Activated CD8-positive, alpha-beta T cell treated with anti-CD3 and anti-CD28 coated beads for 36 hours (primary cell): Measurements from ENCODE around the gene NLRX1. TPM values are rescaled to one million over a fixed set of nuclear protein-coding genes. Genes with fewer than 3 reads are reported as not detected.
"Not testable (repeated sequence)": the region's sequence is repeated elsewhere in the genome, so short reads cannot be mapped to it uniquely, and the experiment has no call there.

Source experiments
- ATAC-seq: fragments of 200-7000 bp; cut with Tn5 transposase; one replicate; pipeline ENCODE4 v1.10.0; 2021; ENCODE audit warnings: mild to moderate bottlenecking, moderate library complexity
- CTCF ChIA-PET: fragments of 350-600 bp; sonication (Branson Sonifier 250); formaldehyde crosslinking; loops from one replicate; lab custom pipeline; 2021; ENCODE audit warnings: antibody characterized with exemption; lab: Charles Lee
- POLR2A ChIA-PET: fragments of 350-600 bp; sonication (Branson Sonifier 250); formaldehyde crosslinking; loops from one replicate; lab custom pipeline; 2021; ENCODE audit warnings: antibody characterized with exemption; lab: Charles Lee
- DNase-seq: peaks from one replicate; pipeline ENCODE4 v3.0.0-alpha.2; 2020
- H3K27ac Mint-ChIP-seq: one replicate; pipeline ENCODE4 v1.8.0; 2021; ENCODE audit warnings: mild to moderate bottlenecking, mixed read lengths
- H3K27me3 Mint-ChIP-seq: one replicate; pipeline ENCODE4 v1.8.0; 2021; ENCODE audit warnings: mixed read lengths
- H3K36me3 Mint-ChIP-seq: one replicate; pipeline ENCODE4 v1.8.0; 2021; ENCODE audit warnings: low read depth, mixed read lengths
- H3K4me1 Mint-ChIP-seq: one replicate; pipeline ENCODE4 v1.8.0; 2021; ENCODE audit warnings: low read depth, mixed read lengths
- H3K4me3 Mint-ChIP-seq: one replicate; pipeline ENCODE4 v1.8.0; 2021; ENCODE audit warnings: mild to moderate bottlenecking, moderate library complexity, mixed read lengths
- H3K9me3 Mint-ChIP-seq: one replicate; pipeline ENCODE4 v1.8.0; 2021; ENCODE audit warnings: mixed read lengths
- intact Hi-C: fragments of 100-400 bp; cut with micrococcal nuclease; formaldehyde crosslinking; loops from one replicate; pipeline ENCODE4 v1.10.0; 2022
- total RNA-seq, 2 experiments: library from RNA; stranded (reverse); gene quantifications; one replicate each; pipeline ENCODE4 v1.2.3, GENCODE V29; 2021
- TF ChIP-seq, protein P1 (sequence below): fragments of 200-600 bp; IDR thresholded peaks from one replicate; pipeline ENCODE4 v1.8.0; 2022; ENCODE audit warnings: antibody characterized with exemption, mild to moderate bottlenecking

The NLRX1 gene
- total RNA-seq, 2 experiments from 2014 or later, result 20.1 to 21.3 TPM

DNA sequence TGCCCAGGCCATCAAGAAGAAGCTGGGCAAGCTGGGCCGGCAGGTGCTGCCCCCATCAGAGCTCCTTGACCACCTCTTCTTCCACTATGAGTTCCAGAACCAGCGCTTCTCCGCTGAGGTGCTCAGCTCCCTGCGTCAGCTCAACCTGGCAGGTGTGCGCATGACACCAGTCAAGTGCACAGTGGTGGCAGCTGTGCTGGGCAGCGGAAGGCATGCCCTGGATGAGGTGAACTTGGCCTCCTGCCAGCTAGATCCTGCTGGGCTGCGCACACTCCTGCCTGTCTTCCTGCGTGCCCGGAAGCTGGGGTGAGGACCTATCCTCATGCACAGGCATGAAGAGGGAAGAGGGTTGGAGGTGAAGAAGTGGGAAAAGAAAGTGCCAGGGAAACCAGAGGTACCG, 11.5 kb downstream of the NLRX1 start:
- POLR2A ChIA-PET, result interaction anchor here (1.1 kb wide), 1 partner anchor 10 kb away, joined by 3 read pairs; no protein-coding TSS in a partner anchor
- TF ChIP-seq, protein P1, sequence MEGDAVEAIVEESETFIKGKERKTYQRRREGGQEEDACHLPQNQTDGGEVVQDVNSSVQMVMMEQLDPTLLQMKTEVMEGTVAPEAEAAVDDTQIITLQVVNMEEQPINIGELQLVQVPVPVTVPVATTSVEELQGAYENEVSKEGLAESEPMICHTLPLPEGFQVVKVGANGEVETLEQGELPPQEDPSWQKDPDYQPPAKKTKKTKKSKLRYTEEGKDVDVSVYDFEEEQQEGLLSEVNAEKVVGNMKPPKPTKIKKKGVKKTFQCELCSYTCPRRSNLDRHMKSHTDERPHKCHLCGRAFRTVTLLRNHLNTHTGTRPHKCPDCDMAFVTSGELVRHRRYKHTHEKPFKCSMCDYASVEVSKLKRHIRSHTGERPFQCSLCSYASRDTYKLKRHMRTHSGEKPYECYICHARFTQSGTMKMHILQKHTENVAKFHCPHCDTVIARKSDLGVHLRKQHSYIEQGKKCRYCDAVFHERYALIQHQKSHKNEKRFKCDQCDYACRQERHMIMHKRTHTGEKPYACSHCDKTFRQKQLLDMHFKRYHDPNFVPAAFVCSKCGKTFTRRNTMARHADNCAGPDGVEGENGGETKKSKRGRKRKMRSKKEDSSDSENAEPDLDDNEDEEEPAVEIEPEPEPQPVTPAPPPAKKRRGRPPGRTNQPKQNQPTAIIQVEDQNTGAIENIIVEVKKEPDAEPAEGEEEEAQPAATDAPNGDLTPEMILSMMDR, result no peak

DNA sequence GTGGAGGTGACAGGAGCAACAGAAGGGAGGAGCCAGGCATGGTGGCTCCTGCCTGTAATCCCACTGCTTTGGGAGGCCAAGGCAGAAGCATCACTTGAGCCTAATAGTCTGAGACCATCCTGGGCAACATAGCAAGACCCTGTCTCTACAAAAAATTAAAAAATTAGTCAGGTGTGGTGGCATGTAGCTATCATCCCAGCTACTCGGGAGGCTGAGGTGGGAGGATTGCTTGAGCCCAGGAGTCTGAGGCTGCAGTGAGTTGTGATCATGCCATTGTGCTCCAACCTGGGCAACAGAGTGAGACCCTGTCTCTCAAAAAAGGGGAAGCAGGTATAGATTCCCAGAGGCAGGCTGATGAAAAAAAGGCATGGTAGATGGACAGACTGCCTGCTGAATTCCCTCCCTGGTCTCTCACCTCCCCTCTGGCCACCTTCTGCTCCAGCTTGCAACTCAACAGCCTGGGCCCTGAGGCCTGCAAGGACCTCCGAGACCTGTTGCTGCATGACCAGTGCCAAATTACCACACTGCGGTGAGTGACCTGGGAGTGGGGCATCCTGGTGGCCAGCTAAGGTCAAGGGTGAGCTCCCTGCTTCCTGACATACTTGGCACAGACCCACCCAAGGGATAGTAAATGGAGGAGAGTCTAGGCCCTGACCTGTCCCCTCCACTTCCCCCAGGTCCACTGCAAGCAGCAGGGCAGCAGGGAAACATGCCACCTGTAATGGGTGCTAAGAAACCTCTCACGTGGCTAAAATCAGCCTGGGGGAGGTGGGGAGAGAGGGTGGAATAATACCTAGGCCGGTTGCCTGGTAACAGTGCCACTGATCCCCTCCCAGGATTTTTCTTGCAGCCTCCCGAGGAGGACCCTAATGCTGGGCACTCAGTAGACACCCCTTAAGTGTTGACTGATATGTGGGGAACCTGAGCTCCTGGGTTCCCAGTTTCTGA, 12.5 kb downstream of the NLRX1 start:
- H3K4me1 Mint-ChIP-seq, result peaks cover 9% of the 10 kb centered on the region
- no peak for DNase-seq
- no peaks in the 10 kb centered on the region for H3K9me3 Mint-ChIP-seq
- no peak for ATAC-seq
- H3K4me3 Mint-ChIP-seq, result no peak overlapping the region
- peaks cover 9% of the 10 kb centered on the region for H3K36me3 Mint-ChIP-seq
- TF ChIP-seq, protein P1, result no peak
- no peak overlapping the region for H3K27ac Mint-ChIP-seq
- no peaks in the 10 kb centered on the region for H3K27me3 Mint-ChIP-seq
- CTCF ChIA-PET, result no interaction called here
- POLR2A ChIA-PET, result interaction anchor here (1.0 to 1.8 kb wide), 2 partner anchors 12 to 86 kb away, joined by 4 to 5 read pairs; partner anchors contain the start of gene NLRX1
- intact Hi-C loops, result no loop called here

More for the DNA sequence above, 11.5 kb downstream of the NLRX1 start:
- peaks cover 16% of the 10 kb centered on the region for H3K36me3 Mint-ChIP-seq
- no peaks in the 10 kb centered on the region for H3K27me3 Mint-ChIP-seq
- ATAC-seq (no peak), DNase-seq (no peak)
- intact Hi-C loops, result no loop called here
- peaks cover 15% of the 10 kb centered on the region for H3K4me1 Mint-ChIP-seq
- H3K9me3 Mint-ChIP-seq, result no peaks in the 10 kb centered on the region
- H3K4me3 Mint-ChIP-seq, result no peak overlapping the region
- no peak overlapping the region for H3K27ac Mint-ChIP-seq
- CTCF ChIA-PET, result interaction anchor here (0.6 to 1.5 kb wide), 2 partner anchors 11 to 17 kb away, joined by 3 to 6 read pairs; no protein-coding TSS in a partner anchor

DNA sequence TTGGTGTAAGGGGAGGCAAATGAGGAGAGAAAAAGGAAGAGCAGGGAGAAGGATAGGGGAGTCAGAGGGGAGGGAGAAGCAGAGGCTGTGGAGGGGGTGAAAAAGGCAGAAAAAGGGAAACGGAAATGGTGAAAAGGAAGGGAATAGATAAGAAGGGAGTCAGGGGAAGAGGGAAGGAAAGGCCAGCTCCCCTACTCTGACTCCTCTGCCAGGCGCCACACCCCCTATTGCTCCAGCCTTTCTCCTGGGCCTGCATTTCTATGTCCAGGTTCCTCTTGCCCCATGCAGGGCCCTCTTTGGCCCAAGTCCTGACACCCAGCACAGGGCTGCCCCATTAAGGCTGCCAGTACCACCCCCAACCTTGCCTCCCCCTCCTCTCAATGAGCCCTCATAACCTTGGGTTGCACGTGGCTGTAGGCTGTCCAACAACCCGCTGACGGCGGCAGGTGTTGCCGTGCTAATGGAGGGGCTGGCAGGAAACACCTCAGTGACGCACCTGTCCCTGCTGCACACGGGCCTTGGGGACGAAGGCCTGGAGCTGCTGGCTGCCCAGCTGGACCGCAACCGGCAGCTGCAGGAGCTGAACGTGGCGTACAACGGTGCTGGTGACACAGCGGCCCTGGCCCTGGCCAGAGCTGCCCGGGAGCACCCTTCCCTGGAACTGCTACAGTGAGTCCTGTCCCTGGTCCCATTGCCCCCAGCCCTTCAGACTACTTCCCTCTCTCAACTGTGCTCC, 13.3 kb downstream of the NLRX1 start:
- H3K27ac Mint-ChIP-seq, result no peak overlapping the region
- ChIA-PET POLR2A (interaction anchor here (1.0 to 1.8 kb wide), 3 partner anchors 13 to 87 kb away, joined by 3 to 5 read pairs (median 4); partner anchors contain the start of gene NLRX1), CTCF (interaction anchor here (1.5 to 1.6 kb wide), 4 partner anchors 13 to 31 kb away, joined by 4 to 6 read pairs (median 5); partner anchors contain the start of genes CBL and NLRX1)
- H3K4me1 Mint-ChIP-seq, result peaks cover 9% of the 10 kb centered on the region
- ATAC-seq (no peak), DNase-seq (no peak)
- H3K27me3 Mint-ChIP-seq, result no peaks in the 10 kb centered on the region
- no peaks in the 10 kb centered on the region for H3K9me3 Mint-ChIP-seq
- TF ChIP-seq, protein P1, result no peak
- H3K4me3 Mint-ChIP-seq, result no peak overlapping the region
- H3K36me3 Mint-ChIP-seq, result peaks cover 9% of the 10 kb centered on the region
- intact Hi-C loops, result no loop called here

DNA sequence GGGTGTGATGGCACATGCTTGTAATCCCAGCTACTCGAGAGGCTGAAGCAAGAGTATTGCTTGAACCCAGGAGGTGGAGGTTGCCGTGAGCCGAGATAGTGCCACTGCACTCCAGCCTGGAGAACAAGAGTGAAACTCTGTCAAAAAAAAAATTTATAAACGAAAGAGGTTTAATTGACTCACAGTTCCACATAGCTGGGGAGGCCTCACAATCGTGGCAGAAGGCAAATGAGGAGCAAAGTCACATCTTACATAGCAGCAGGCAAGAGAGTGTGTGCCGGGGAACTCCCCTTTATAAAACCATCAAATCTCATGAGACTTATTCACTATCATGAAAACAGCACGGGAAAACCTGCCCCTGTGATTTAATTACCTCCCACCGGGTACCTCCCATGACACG, 15.9 kb downstream of the NLRX1 start:
- H3K27ac Mint-ChIP-seq, H3K9me3 Mint-ChIP-seq, H3K36me3 Mint-ChIP-seq, ATAC-seq, H3K27me3 Mint-ChIP-seq, H3K4me3 Mint-ChIP-seq, intact Hi-C loops, DNase-seq, H3K4me1 Mint-ChIP-seq: not testable (repeated sequence)
- ChIA-PET CTCF (interaction anchor here (1.5 kb wide), 1 partner anchor 12 kb away, joined by 7 read pairs; no protein-coding TSS in a partner anchor), POLR2A (interaction anchor here (1.0 kb wide), 1 partner anchor 13 kb away, joined by 3 read pairs; no protein-coding TSS in a partner anchor)

DNA sequence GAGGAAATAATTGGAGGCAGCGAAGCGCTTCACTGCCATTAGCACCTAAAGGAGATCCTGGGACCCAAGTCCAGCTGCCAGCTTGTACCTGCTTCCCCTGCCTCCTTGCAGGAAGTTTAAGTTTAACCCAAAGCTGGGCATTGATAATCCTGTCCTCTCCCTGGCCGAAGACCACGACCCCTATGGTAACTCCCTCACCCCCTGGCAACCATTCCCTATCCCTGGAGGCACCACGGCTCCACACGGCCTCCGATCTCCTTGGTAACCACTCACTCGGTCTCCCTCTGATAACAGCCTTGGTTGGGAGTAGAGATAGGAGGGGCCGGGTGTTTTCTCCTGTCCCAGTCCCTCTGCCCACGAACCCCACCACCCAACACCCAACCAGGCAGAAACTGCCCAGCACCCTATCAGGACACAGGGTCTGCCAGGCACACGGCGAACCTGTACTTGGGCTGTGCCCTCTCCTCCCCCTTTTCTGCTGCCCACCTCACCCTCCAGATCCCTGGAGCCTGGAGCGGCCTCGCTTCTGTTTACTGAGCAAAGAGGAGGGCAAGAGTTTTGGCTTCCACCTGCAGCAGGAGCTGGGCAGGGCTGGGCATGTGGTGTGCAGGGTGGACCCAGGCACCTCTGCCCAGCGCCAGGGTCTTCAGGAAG, 17.6 kb downstream of the NLRX1 start:
- H3K4me1 Mint-ChIP-seq, result no peaks in the 10 kb centered on the region
- no peak overlapping the region for H3K27ac Mint-ChIP-seq
- TF ChIP-seq, protein P1, result no peak
- ChIA-PET POLR2A (interaction anchor here (0.9 kb wide), 1 partner anchor 9 kb away, joined by 3 read pairs; no protein-coding TSS in a partner anchor), CTCF (interaction anchor here (1.5 kb wide), 2 partner anchors 10 to 11 kb away, joined by 6 to 7 read pairs; no protein-coding TSS in a partner anchor)
- H3K36me3 Mint-ChIP-seq, result peaks cover 3% of the 10 kb centered on the region
- H3K4me3 Mint-ChIP-seq, result no peak overlapping the region
- no peaks in the 10 kb centered on the region for H3K9me3 Mint-ChIP-seq
- ATAC-seq (no peak), DNase-seq (no peak)
- H3K27me3 Mint-ChIP-seq, result no peaks in the 10 kb centered on the region
- intact Hi-C loops, result no loop called here
